Natural killer cell (primary cell): Measurements from ENCODE around the gene CLPX. TPM values are rescaled to one million over a fixed set of nuclear protein-coding genes. Genes with fewer than 3 reads are reported as not detected.

ENCODE experiments used
- ATAC-seq, 3 donors: fragments of 150-1000 bp in 2 of 3; fragments of 200-7000 bp in 1 of 3; cut with Tn5 transposase; 1 replicate in 1 of 3; 2 replicates in 2 of 3; pipeline ENCODE4 v1.10.0; 2021; ENCODE audit warnings: mild to moderate bottlenecking in 2 of 3, moderate library complexity in 2 of 3
- DNase-seq, 2 donors: peaks; one replicate each; pipeline versions ENCODE4 v3.0.0 to v3.0.0-alpha.2; 2013 to 2021; ENCODE audit warnings: mixed read lengths in 1 of 2
- H3K27ac ChIP-seq: one replicate; pipeline ENCODE4 v1.5.1; 2013; ENCODE audit warnings: mild to moderate bottlenecking, low read length
- H3K27me3 ChIP-seq: one replicate; pipeline ENCODE4 v1.6.1; 2013; ENCODE audit warnings: low read length; ENCODE audit not compliant: control insufficient read depth, insufficient read depth
- H3K36me3 ChIP-seq: one replicate; pipeline ENCODE4 v1.6.1; 2013; ENCODE audit warnings: low read length; ENCODE audit not compliant: control insufficient read depth, insufficient read depth
- H3K4me1 ChIP-seq: one replicate; pipeline ENCODE4 v1.6.1; 2013; ENCODE audit warnings: low read length; ENCODE audit not compliant: control insufficient read depth, insufficient read depth
- H3K4me3 ChIP-seq: one replicate; pipeline ENCODE4 v1.5.1; 2013; ENCODE audit warnings: low read length
- H3K9me3 ChIP-seq: one replicate; pipeline ENCODE4 v1.6.1; 2013; ENCODE audit warnings: low read length; ENCODE audit not compliant: control insufficient read depth, insufficient read depth
- H3K27ac Mint-ChIP-seq, 2 donors: one replicate each; pipeline ENCODE4 v1.8.0; 2022; ENCODE audit warnings: mild to moderate bottlenecking in 2 of 2, mixed read lengths in 2 of 2, moderate library complexity in 1 of 2
- H3K27me3 Mint-ChIP-seq, 2 donors: one replicate each; pipeline ENCODE4 v1.8.0; 2022; ENCODE audit warnings: low read depth in 2 of 2, mixed read lengths in 2 of 2
- H3K36me3 Mint-ChIP-seq: one replicate; pipeline ENCODE4 v1.8.0; 2022; ENCODE audit warnings: mixed read lengths
- H3K4me1 Mint-ChIP-seq, 2 donors: one replicate each; pipeline ENCODE4 v1.8.0; 2022; ENCODE audit warnings: mixed read lengths in 2 of 2
- H3K4me3 Mint-ChIP-seq: one replicate; pipeline ENCODE4 v1.8.0; 2022; ENCODE audit warnings: mild to moderate bottlenecking, moderate library complexity, mixed read lengths
- H3K9me3 Mint-ChIP-seq, 2 donors: one replicate each; pipeline ENCODE4 v1.8.0; 2022; ENCODE audit warnings: mixed read lengths in 2 of 2
- WGBS: methylation state at CpG from one replicate; pipeline ENCODE4 v1.1.7; 2013; ENCODE audit warnings: missing lambda C conversion rate; ENCODE audit not compliant: insufficient coverage; 5-methylcytosine and 5-hydroxymethylcytosine counted together
- intact Hi-C: fragments of 100-400 bp; cut with micrococcal nuclease; formaldehyde crosslinking; loops from one replicate; pipeline ENCODE4 v1.14.2; 2022
- total RNA-seq, 4 donors: library from RNA; stranded (reverse); fragments of 120-200 nt in 1 of 4; gene quantifications; one replicate each; pipeline versions ENCODE4 v1.2.3 to v1.2.4, GENCODE V29; 2013 to 2022
- TF ChIP-seq, protein P1 (sequence below): fragments of 200-600 bp; IDR thresholded peaks from one replicate; pipeline ENCODE4 v1.8.0; 2022; ENCODE audit warnings: antibody characterized with exemption

Gene CLPX
- total RNA-seq, 3 donors from 2014 or later (not counting 1 experiment from before 2014, with no cell fraction given): 35.4 to 39.9 (median 38.2) TPM

DNA sequence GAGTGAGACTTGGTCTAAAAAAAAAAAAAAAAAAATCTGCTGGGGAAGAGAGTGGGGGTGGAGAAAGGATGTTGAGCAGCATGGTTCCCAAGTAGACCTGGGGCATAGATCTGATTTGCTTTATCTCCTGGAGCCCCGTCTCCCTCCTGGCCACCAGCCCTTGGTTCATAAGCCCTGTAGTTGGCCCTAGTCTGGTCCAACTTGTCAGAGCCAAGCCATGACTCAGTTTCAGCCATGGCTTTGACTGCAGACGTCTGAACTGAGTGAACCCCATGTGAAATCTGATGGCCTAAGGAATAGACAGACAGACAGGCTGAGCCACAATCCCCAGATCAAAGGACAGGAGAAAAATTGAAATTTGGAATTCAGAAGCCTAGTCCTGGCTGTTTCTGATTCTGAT is 28.1 kb upstream of the CLPX start:
- H3K9me3 ChIP-seq: no peaks in the 10 kb centered on the region
- Mint-ChIP-seq H3K27me3 (no peaks in the 10 kb centered on the region), H3K9me3 (no peaks in the 10 kb centered on the region), H3K36me3 (no peaks in the 10 kb centered on the region), H3K4me1 (peaks cover 0 to 4% of the 10 kb centered on the region in 2 donors), H3K4me3 (no peak overlapping the region), H3K27ac (no peak overlapping the region)
- DNase-seq (no peak), ATAC-seq (no peak)
- no peak overlapping the region for H3K4me3 ChIP-seq
- no peaks in the 10 kb centered on the region for H3K4me1 ChIP-seq
- TF ChIP-seq, protein P1, sequence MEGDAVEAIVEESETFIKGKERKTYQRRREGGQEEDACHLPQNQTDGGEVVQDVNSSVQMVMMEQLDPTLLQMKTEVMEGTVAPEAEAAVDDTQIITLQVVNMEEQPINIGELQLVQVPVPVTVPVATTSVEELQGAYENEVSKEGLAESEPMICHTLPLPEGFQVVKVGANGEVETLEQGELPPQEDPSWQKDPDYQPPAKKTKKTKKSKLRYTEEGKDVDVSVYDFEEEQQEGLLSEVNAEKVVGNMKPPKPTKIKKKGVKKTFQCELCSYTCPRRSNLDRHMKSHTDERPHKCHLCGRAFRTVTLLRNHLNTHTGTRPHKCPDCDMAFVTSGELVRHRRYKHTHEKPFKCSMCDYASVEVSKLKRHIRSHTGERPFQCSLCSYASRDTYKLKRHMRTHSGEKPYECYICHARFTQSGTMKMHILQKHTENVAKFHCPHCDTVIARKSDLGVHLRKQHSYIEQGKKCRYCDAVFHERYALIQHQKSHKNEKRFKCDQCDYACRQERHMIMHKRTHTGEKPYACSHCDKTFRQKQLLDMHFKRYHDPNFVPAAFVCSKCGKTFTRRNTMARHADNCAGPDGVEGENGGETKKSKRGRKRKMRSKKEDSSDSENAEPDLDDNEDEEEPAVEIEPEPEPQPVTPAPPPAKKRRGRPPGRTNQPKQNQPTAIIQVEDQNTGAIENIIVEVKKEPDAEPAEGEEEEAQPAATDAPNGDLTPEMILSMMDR: no peak
- H3K36me3 ChIP-seq: no peaks in the 10 kb centered on the region
- intact Hi-C loops: no loop called here
- no peak overlapping the region for H3K27ac ChIP-seq
- WGBS: 84% methylated on average over 2 of the region's 2 CpGs
- H3K27me3 ChIP-seq: no peaks in the 10 kb centered on the region

DNA sequence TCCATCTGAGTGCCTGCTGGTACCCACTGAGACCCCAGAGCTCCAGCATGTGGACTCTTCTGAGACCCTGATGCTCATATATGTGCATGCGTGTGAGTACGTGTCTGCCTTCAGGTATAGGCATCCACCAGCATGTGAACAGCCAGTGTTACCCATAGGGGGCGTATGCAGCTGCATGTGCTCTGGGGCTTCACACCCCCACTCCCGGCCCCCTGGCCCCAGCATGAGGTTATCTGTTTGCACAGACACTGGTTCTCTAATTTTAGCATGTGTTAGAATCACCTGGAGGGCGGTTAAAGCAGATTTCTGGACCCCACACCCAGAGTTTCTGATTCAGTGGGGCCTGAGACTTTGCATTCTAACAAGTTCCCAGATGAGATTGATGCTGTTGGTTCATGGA is 27.0 kb upstream of the CLPX start:
- Histone ChIP-seq H3K27ac (no peak overlapping the region), H3K27me3 (no peaks in the 10 kb centered on the region), H3K36me3 (no peaks in the 10 kb centered on the region), H3K4me1 (no peaks in the 10 kb centered on the region), H3K9me3 (no peaks in the 10 kb centered on the region), H3K4me3 (no peak overlapping the region)
- Mint-ChIP-seq H3K9me3 (no peaks in the 10 kb centered on the region), H3K36me3 (no peaks in the 10 kb centered on the region), H3K27me3 (no peaks in the 10 kb centered on the region), H3K4me1 (no peaks in the 10 kb centered on the region), H3K4me3 (no peak overlapping the region), H3K27ac (no peak overlapping the region)
- peak; percentile 41 to 59 (median 54) for ATAC-seq
- TF ChIP-seq, protein P1: peak; percentile 25
- peak in 1 of 2 donors; percentile 59 for DNase-seq
- 71% methylated on average over 5 of the region's 5 CpGs for WGBS
- intact Hi-C loops: no loop called here

- H3K9me3 ChIP-seq: no peaks in the 10 kb centered on the region
- TF ChIP-seq, protein P1: no peak
- Mint-ChIP-seq H3K4me1 (no peaks in the 10 kb centered on the region), H3K27me3 (no peaks in the 10 kb centered on the region), H3K4me3 (no peak overlapping the region), H3K27ac (no peak overlapping the region), H3K9me3 (no peaks in the 10 kb centered on the region), H3K36me3 (no peaks in the 10 kb centered on the region)
- no peaks in the 10 kb centered on the region for H3K36me3 ChIP-seq
- DNase-seq: no peak
- H3K4me1 ChIP-seq: no peaks in the 10 kb centered on the region
- no peak for ATAC-seq
- H3K4me3 ChIP-seq: no peak overlapping the region
- intact Hi-C loops: no loop called here
- H3K27me3 ChIP-seq: no peaks in the 10 kb centered on the region
- WGBS: 66% methylated on average over 6 of the region's 6 CpGs
- no peak overlapping the region for H3K27ac ChIP-seq
Observed at GRCh38 chr15:65211482-65211982, 26.4 kb upstream of the CLPX start.

- WGBS: 81% methylated on average over 8 of the region's 8 CpGs
- Histone ChIP-seq H3K27ac (no peak within 1 kb of the TSS), H3K4me3 (no peak within 1 kb of the TSS), H3K27me3 (no peaks in the 10 kb centered on the region), H3K36me3 (no peaks in the 10 kb centered on the region), H3K4me1 (no peaks in the 10 kb centered on the region), H3K9me3 (no peaks in the 10 kb centered on the region)
- H3K36me3 Mint-ChIP-seq: no peaks in the 10 kb centered on the region
- no peak within 1 kb of the TSS for H3K4me3 Mint-ChIP-seq
- no peak within 1 kb of the TSS for H3K27ac Mint-ChIP-seq
- no peak for ATAC-seq
- no peaks in the 10 kb centered on the region for H3K4me1 Mint-ChIP-seq
- no peak for DNase-seq
- H3K27me3 Mint-ChIP-seq: no peaks in the 10 kb centered on the region
- intact Hi-C loops: no loop called here
- TF ChIP-seq, protein P1: no peak
- no peaks in the 10 kb centered on the region for H3K9me3 Mint-ChIP-seq
Observed at GRCh38 chr15:65210770-65211481, 25.8 kb upstream of the CLPX start, which contains the start of gene CILP. CILP (minus strand) TSS chr15:65211473; CDS start chr15:65209755, 1,718 bp downstream.
